Measurements from ENCODE around the gene MUSTN1. TPM values are rescaled to one million over a fixed set of nuclear protein-coding genes. Genes with fewer than 3 reads are reported as not detected.
A peak's percentile ranks its signal among the peaks of the same experiment; 100 is the strongest.

The MUSTN1 gene
- total and polyA plus RNA-seq, 2 of the 13 experiments (the other 11 are each of a cell fraction or from before 2014, with no cell fraction given): 0.84 to 1.4 TPM

GRCh38 chr3:52795298-52795900 lies 39.4 kb downstream of the MUSTN1 start (continued):
- TF ChIP-seq HOXD1 (CRISPR knock-in tag; IDR thresholded peaks at IDR 0.05) (no peak), CERS6 (CRISPR knock-in tag; IDR thresholded peaks at IDR 0.05) (no peak), XRCC5 (optimal IDR thresholded peaks at IDR 0.05; ENCODE audit: low read length) (no peak), CENPT (CRISPR knock-in tag; IDR thresholded peaks at IDR 0.05; ENCODE audit: low read depth) (no peak), ARID4A (CRISPR knock-in tag; IDR thresholded peaks at IDR 0.05; ENCODE audit: borderline replicate concordance) (peak; percentile 66; the same call in 1 of the 2 replicates), MTF2 (CRISPR knock-in tag; IDR thresholded peaks at IDR 0.05; ENCODE audit: borderline replicate concordance) (no peak), ZNF670 (CRISPR knock-in tag; IDR thresholded peaks at IDR 0.05; ENCODE audit: borderline replicate concordance) (no peak; the same call in 1 of the 2 replicates), ZNF777 (CRISPR knock-in tag; IDR thresholded peaks at IDR 0.05) (no peak), IRX3 (CRISPR knock-in tag; IDR thresholded peaks at IDR 0.05; ENCODE audit: borderline replicate concordance, low read depth) (no peak), ELF3 (CRISPR knock-in tag; IDR thresholded peaks at IDR 0.05) (peak; percentile 85), PAX8 (CRISPR knock-in tag; IDR thresholded peaks at IDR 0.05; ENCODE audit: borderline replicate concordance) (no peak), KIAA2018 (CRISPR knock-in tag; IDR thresholded peaks at IDR 0.05; ENCODE audit: borderline replicate concordance) (no peak), ZNF232 (CRISPR knock-in tag; IDR thresholded peaks at IDR 0.05; ENCODE audit: borderline replicate concordance) (no peak; the same call in 1 of the 2 replicates), GRHL1 (CRISPR knock-in tag; conservative IDR thresholded peaks at IDR 0.05) (no peak)
